Measurements from ENCODE around the gene GALNT9.

Gene GALNT9

GRCh38 chr12:132187646-132188450 lies 141.5 kb downstream of the GALNT9 start:
- no peak for DNase-seq (ENCODE audit: low read depth)
- in situ Hi-C loops (cut with HindIII; ENCODE audit: low sequenced_read_pairs) = no loop called here
- no peak overlapping the region for H3K4me3 ChIP-seq (ENCODE audit: low read depth, low read length)
- no peak for TF ChIP-seq CTCF (IDR thresholded peaks at IDR 0.05; ENCODE audit: low read depth, low read length, missing control alignments)

- no peak overlapping the region for H3K4me3 ChIP-seq (ENCODE audit: low read depth, low read length)
- in situ Hi-C loops (cut with HindIII; ENCODE audit: low sequenced_read_pairs) = no loop called here
- TF ChIP-seq CTCF (IDR thresholded peaks at IDR 0.05; ENCODE audit: low read depth, low read length, missing control alignments) = no peak
- DNase-seq (ENCODE audit: low read depth) = no peak
Observed at GRCh38 chr12:132186857-132187620, 142.3 kb downstream of the GALNT9 start.

GRCh38 chr12:132186208-132186856 lies 143.1 kb downstream of the GALNT9 start:
- DNase-seq (ENCODE audit: low read depth) = no peak
- H3K4me3 ChIP-seq (ENCODE audit: low read depth, low read length) = no peak overlapping the region

GRCh38 chr12:132185705-132186104 lies 143.7 kb downstream of the GALNT9 start:
- no peak for DNase-seq (ENCODE audit: low read depth)
- H3K4me3 ChIP-seq (ENCODE audit: low read depth, low read length) = no peak overlapping the region
- in situ Hi-C loops (cut with HindIII; ENCODE audit: low sequenced_read_pairs) = no loop called here
- TF ChIP-seq CTCF (IDR thresholded peaks at IDR 0.05; ENCODE audit: low read depth, low read length, missing control alignments) = no peak

More at GRCh38 chr12:132186208-132186856, 143.1 kb downstream of the GALNT9 start:
- in situ Hi-C loops (cut with HindIII; ENCODE audit: low sequenced_read_pairs) = no loop called here
- no peak for TF ChIP-seq CTCF (IDR thresholded peaks at IDR 0.05; ENCODE audit: low read depth, low read length, missing control alignments)

GRCh38 chr12:132182711-132183365 lies 146.6 kb downstream of the GALNT9 start:
- in situ Hi-C loops (cut with HindIII; ENCODE audit: low sequenced_read_pairs) = no loop called here
- H3K4me3 ChIP-seq (ENCODE audit: low read depth, low read length) = no peak overlapping the region
- TF ChIP-seq CTCF (IDR thresholded peaks at IDR 0.05; ENCODE audit: low read depth, low read length, missing control alignments) = no peak
- DNase-seq (ENCODE audit: low read depth) = no peak

GRCh38 chr12:132182206-132182710 lies 147.1 kb downstream of the GALNT9 start:
- DNase-seq (ENCODE audit: low read depth) = no peak
- in situ Hi-C loops (cut with HindIII; ENCODE audit: low sequenced_read_pairs) = no loop called here
- TF ChIP-seq CTCF (IDR thresholded peaks at IDR 0.05; ENCODE audit: low read depth, low read length, missing control alignments) = no peak
- H3K4me3 ChIP-seq (ENCODE audit: low read depth, low read length) = no peak overlapping the region
